PC-3 (cell line): ENCODE results near the gene PCDH9. TPM values are rescaled to one million over a fixed set of nuclear protein-coding genes. Genes with fewer than 3 reads are reported as not detected.

Source experiments
- ATAC-seq: fragments of 200-7000 bp; cut with Tn5 transposase; 2 replicates; pipeline ENCODE4 v1.9.1; 2020; ENCODE audit warnings: mild to moderate bottlenecking, moderate library complexity
- BruUV-seq: library from RNA; stranded (reverse); fragments of 400-500 nt; replicated peaks from 2 replicates; lab custom pipeline; 2021; lab: Mats Ljungman, UMichigan
- CTCF ChIA-PET: fragments of 300-600 bp; sonication (Branson Sonifier 250); formaldehyde crosslinking; loops from one replicate; lab custom pipeline; 2022; ENCODE audit warnings: antibody characterized with exemption; lab: Charles Lee
- POLR2A ChIA-PET: fragments of 300-600 bp; sonication (Branson Sonifier 250); formaldehyde crosslinking; loops from one replicate; lab custom pipeline; 2022; ENCODE audit warnings: antibody characterized with exemption; ENCODE audit not compliant: unreplicated experiment; lab: Charles Lee
- DNase-seq: peaks from one replicate; pipeline ENCODE4 v3.0.0-alpha.2; 2015
- H2AFZ ChIP-seq: fragments of 300-600 bp; sonication (generic); 2 replicates; pipeline ENCODE4 v1.6.0; 2016; ENCODE audit warnings: antibody characterized with exemption, low read length
- H3F3A ChIP-seq: fragments of 300-600 bp; sonication (generic); one replicate; pipeline ENCODE4 v1.6.0; 2017; ENCODE audit warnings: antibody characterized with exemption, low read length, control low read depth, mild to moderate bottlenecking; ENCODE audit not compliant: unreplicated experiment
- H3K27ac ChIP-seq: fragments of 300-600 bp; sonication (generic); 2 replicates; pipeline ENCODE4 v1.5.1; 2016; ENCODE audit warnings: mild to moderate bottlenecking, low read length
- H3K27me3 ChIP-seq: fragments of 300-600 bp; sonication (generic); 2 replicates; pipeline ENCODE4 v1.6.1; 2016; ENCODE audit warnings: low read length, mixed read lengths
- H3K36me3 ChIP-seq: fragments of 300-600 bp; sonication (generic); 2 replicates; pipeline ENCODE4 v1.6.1; 2016; ENCODE audit warnings: low read depth, mixed run types, low read length, mixed read lengths
- H3K4me1 ChIP-seq: fragments of 300-600 bp; sonication (generic); 2 replicates; pipeline ENCODE4 v1.5.1; 2016; ENCODE audit warnings: low read length; ENCODE audit not compliant: insufficient read depth
- H3K4me2 ChIP-seq: fragments of 300-600 bp; sonication (generic); 2 replicates; pipeline ENCODE4 v1.6.0; 2016; ENCODE audit warnings: low read length
- H3K4me3 ChIP-seq: fragments of 300-600 bp; sonication (generic); 2 replicates; pipeline ENCODE4 v1.5.1; 2016; ENCODE audit warnings: mild to moderate bottlenecking, low read length, mixed read lengths
- H3K79me2 ChIP-seq: fragments of 300-600 bp; sonication (generic); 2 replicates; pipeline ENCODE4 v1.6.1; 2017; ENCODE audit warnings: low read length, mixed read lengths
- H3K9ac ChIP-seq: fragments of 300-600 bp; sonication (generic); 2 replicates; pipeline ENCODE4 v1.6.0; 2016; ENCODE audit warnings: mild to moderate bottlenecking, low read length
- H3K9me2 ChIP-seq: fragments of 300-600 bp; sonication (generic); replicated peaks from 2 replicates; pipeline ENCODE4 v1.6.1; 2016; ENCODE audit warnings: mixed run types, low read length, mixed read lengths
- H3K9me3 ChIP-seq: fragments of 300-600 bp; sonication (generic); 2 replicates; pipeline ENCODE4 v1.6.1; 2016; ENCODE audit warnings: low read length, mixed read lengths
- H4K20me1 ChIP-seq: fragments of 300-600 bp; sonication (generic); 2 replicates; pipeline ENCODE4 v1.6.1; 2016; ENCODE audit warnings: low read length, mixed read lengths
- EZH2 ChIP-seq: fragments of 300-600 bp; sonication (generic); IDR thresholded peaks from one replicate; pipeline ENCODE4 v1.6.1; 2017; ENCODE audit warnings: antibody characterized with exemption, mild to moderate bottlenecking, low read length; ENCODE audit not compliant: unreplicated experiment
- EZH2phosphoT487 ChIP-seq: fragments of 300-600 bp; sonication (generic); IDR thresholded peaks from 2 replicates; pipeline ENCODE4 v1.6.1; 2018; ENCODE audit warnings: mild to moderate bottlenecking, antibody characterized with exemption, low read length, borderline replicate concordance
- intact Hi-C: fragments of 100-400 bp; cut with micrococcal nuclease; formaldehyde crosslinking; loops from 2 replicates; pipeline ENCODE4 v1.9.0; 2023
- total RNA-seq: library from RNA; depleted of rRNA; stranded (reverse); fragments of >200 nt; gene quantifications from 2 replicates; pipeline ENCODE4 v1.2.3, GENCODE V29; 2014
- TF ChIP-seq, protein P1 (sequence below): fragments of 300-600 bp; sonication (generic); conservative IDR thresholded peaks from 2 replicates; pipeline ENCODE4 v1.5.1; 2017; ENCODE audit warnings: antibody characterized with exemption, low read depth, mild to moderate bottlenecking, low read length

The PCDH9 gene
- total RNA-seq, 1 experiment from 2014 or later = 0.98 TPM

DNA sequence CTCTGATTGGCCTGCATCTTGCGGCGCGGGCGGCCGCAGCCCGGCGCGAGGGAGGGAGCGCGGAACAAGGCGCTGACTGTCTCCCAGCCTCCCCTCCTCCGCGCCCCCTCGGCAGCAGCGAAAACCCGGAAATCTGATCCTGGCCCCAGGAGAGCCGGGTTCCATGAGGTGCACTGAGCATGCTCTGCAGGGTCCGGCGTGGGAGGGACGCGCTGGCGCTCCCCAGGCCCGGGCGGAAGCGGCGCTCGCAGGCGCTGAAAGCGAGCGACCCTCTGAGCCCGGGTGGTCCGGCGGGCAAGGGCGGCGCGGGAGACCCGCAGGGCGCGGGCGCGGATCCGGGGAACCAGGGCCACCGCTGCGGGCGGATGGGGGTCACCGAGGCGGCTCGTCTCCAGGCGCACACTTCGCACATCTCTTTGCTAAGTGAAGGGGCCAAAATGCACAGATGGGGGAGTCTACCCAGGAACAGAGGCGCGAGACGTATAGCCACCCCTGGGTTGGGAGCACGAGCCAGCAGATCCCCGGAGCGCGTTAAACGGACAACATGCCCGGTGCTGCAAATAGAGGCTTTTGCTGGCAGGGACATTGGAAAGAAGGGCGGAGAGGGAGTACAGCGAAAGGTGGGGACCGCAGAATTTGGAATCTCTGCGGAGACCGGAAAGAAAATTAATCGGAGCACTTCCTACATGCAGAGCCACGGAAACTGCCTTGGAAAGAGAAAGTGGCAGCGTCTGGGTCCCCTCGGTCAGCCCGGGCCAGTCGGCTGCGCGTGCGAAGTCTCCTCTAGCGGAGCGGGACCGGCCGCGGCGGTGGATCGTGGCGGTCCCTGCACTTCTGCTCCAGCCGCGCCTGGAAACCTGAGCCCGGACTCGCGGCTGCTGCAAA, 510 bp upstream of the PCDH9 start:
- Histone ChIP-seq H3K9me2 (no peaks in the 10 kb centered on the region), H3K27me3 (no peaks in the 10 kb centered on the region), H3K36me3 (no peaks in the 10 kb centered on the region), H4K20me1 (no peaks in the 10 kb centered on the region), H3K9ac (peak overlapping the region; percentile 72), H3F3A (no peaks in the 10 kb centered on the region), H3K4me2 (peak overlapping the region; percentile 91), H3K9me3 (no peaks in the 10 kb centered on the region), H3K27ac (no peak overlapping the region; the same call in 1 of the 2 replicates), H3K4me3 (peak overlapping the region; percentile 88), H3K79me2 (no peaks in the 10 kb centered on the region), H3K4me1 (0 out of 2 replicates have a peak, but pooled peaks cover 3% of the 10 kb centered on the region), H2AFZ (peak overlapping the region; percentile 94)
- CTCF ChIA-PET = no interaction called here
- TF ChIP-seq, protein P1, sequence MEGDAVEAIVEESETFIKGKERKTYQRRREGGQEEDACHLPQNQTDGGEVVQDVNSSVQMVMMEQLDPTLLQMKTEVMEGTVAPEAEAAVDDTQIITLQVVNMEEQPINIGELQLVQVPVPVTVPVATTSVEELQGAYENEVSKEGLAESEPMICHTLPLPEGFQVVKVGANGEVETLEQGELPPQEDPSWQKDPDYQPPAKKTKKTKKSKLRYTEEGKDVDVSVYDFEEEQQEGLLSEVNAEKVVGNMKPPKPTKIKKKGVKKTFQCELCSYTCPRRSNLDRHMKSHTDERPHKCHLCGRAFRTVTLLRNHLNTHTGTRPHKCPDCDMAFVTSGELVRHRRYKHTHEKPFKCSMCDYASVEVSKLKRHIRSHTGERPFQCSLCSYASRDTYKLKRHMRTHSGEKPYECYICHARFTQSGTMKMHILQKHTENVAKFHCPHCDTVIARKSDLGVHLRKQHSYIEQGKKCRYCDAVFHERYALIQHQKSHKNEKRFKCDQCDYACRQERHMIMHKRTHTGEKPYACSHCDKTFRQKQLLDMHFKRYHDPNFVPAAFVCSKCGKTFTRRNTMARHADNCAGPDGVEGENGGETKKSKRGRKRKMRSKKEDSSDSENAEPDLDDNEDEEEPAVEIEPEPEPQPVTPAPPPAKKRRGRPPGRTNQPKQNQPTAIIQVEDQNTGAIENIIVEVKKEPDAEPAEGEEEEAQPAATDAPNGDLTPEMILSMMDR = no peak
- no peak for TF ChIP-seq EZH2phosphoT487
- TF ChIP-seq EZH2 = no peak
- intact Hi-C loops = loop anchor here (1.0 to 10.0 kb wide), 4 partner anchors 184 to 1303 kb away; no protein-coding TSS in a partner anchor
- peak; percentile 89 for DNase-seq
- BruUV-seq = TSS peak; percentile 71
- POLR2A ChIA-PET = no interaction called here
- peak; percentile 83 for ATAC-seq

GRCh38 chr13:67228916-67229315, 1.2 kb downstream of the PCDH9 start:
- Histone ChIP-seq H3F3A (no peaks in the 10 kb centered on the region), H3K4me2 (peak overlapping the region; percentile 91), H4K20me1 (no peaks in the 10 kb centered on the region), H3K9me2 (no peaks in the 10 kb centered on the region), H3K4me3 (peak overlapping the region; percentile 88), H2AFZ (no peak overlapping the region), H3K4me1 (peaks cover 6% of the 10 kb centered on the region), H3K9ac (no peak overlapping the region), H3K79me2 (no peaks in the 10 kb centered on the region), H3K27ac (no peak overlapping the region), H3K27me3 (no peaks in the 10 kb centered on the region), H3K36me3 (no peaks in the 10 kb centered on the region), H3K9me3 (no peaks in the 10 kb centered on the region)
- DNase-seq (no peak), ATAC-seq (no peak)
- POLR2A ChIA-PET = no interaction called here
- no peak for TF ChIP-seq EZH2
- TF ChIP-seq, protein P1 = no peak
- TF ChIP-seq EZH2phosphoT487 = no peak
- CTCF ChIA-PET = no interaction called here
- BruUV-seq = no TSS peak
- intact Hi-C loops = loop anchor here (10.0 kb wide), 1 partner anchor 234 kb away; no protein-coding TSS in a partner anchor
